HepG2 (cell line): ENCODE measurements around the gene ADAM22. TPM values are rescaled to one million over a fixed set of nuclear protein-coding genes. Genes with fewer than 3 reads are reported as not detected.

ENCODE experiments used
- CCDC6 ChIP-seq: sonication (generic); formaldehyde crosslinking; IDR thresholded peaks from 2 replicates; pipeline ENCODE4 v1.8.1; 2022; ENCODE audit warnings: mild to moderate bottlenecking, missing genetic modification reagents, moderate library complexity
- IKZF5 ChIP-seq: IDR thresholded peaks from 2 replicates; pipeline ENCODE4 v1.6.1; 2018; ENCODE audit warnings: missing genetic modification reagents, mild to moderate bottlenecking, missing compliant biosample characterization
- MATR3 ChIP-seq: sonication (generic); formaldehyde crosslinking; IDR thresholded peaks from 2 replicates; pipeline ENCODE4 v1.4.0; 2020; ENCODE audit warnings: missing genetic modification reagents
- NFE2L1 ChIP-seq: sonication (generic); formaldehyde crosslinking; IDR thresholded peaks from 2 replicates; pipeline ENCODE4 v1.4.0; 2020; ENCODE audit warnings: missing genetic modification reagents, mild to moderate bottlenecking, borderline replicate concordance
- NFRKB ChIP-seq: fragments of 450-650 bp; IDR thresholded peaks from 2 replicates; pipeline ENCODE4 v1.6.1; 2017
- SALL1 ChIP-seq: sonication (generic); formaldehyde crosslinking; IDR thresholded peaks from 2 replicates; pipeline ENCODE4 v1.8.0; 2022; ENCODE audit warnings: mild to moderate bottlenecking, missing genetic modification reagents
- TCF7L2 ChIP-seq: IDR thresholded peaks from 2 replicates; pipeline ENCODE4 v1.6.1; 2011; ENCODE audit warnings: mild to moderate bottlenecking, low read depth, low read length, moderate library complexity
- TFDP2 ChIP-seq: sonication (generic); formaldehyde crosslinking; IDR thresholded peaks from 2 replicates; pipeline ENCODE4 v1.4.0; 2020; ENCODE audit warnings: missing genetic modification reagents
- ZC3H4 ChIP-seq: sonication (generic); formaldehyde crosslinking; IDR thresholded peaks from 2 replicates; pipeline ENCODE4 v1.4.0; 2020; ENCODE audit warnings: missing genetic modification reagents, borderline replicate concordance
- ZNF441 ChIP-seq: sonication (generic); formaldehyde crosslinking; IDR thresholded peaks from 2 replicates; pipeline ENCODE4 v1.7.0; 2021; ENCODE audit warnings: missing genetic modification reagents, borderline replicate concordance
- ZNF512 ChIP-seq: sonication (generic); formaldehyde crosslinking; IDR thresholded peaks from 2 replicates; pipeline ENCODE4 v1.4.0; 2020; ENCODE audit warnings: mild to moderate bottlenecking, missing genetic modification reagents
- ZNF564 ChIP-seq: sonication (generic); formaldehyde crosslinking; IDR thresholded peaks from 2 replicates; pipeline ENCODE4 v1.8.1; 2023; ENCODE audit warnings: mild to moderate bottlenecking, missing genetic modification reagents
- ZNF740 ChIP-seq: sonication (generic); formaldehyde crosslinking; IDR thresholded peaks from 2 replicates; pipeline ENCODE4 v1.4.0; 2020; ENCODE audit warnings: missing genetic modification reagents
- polyA plus RNA-seq, 8 experiments: library from polyadenylated mRNA; depleted of rRNA in 3 of 8; stranded (reverse) in 7 of 8; unstranded in 1 of 8; fragments of >200 nt; fragmentation: Illumina TruSeq in 4 of 8; extraction: Trizol in 4 of 8; gene quantifications; 2 replicates each; pipeline versions ENCODE4 v1.2.1 to v1.2.3, GENCODE V29; 2011 to 2016; ENCODE audit warnings: low read depth in 4 of 8, missing spikeins in 1 of 8, mixed read lengths in 1 of 8; ENCODE audit not compliant: insufficient read depth in 1 of 8
- total RNA-seq, 5 experiments: library from RNA; depleted of rRNA; stranded (reverse); fragments of >200 nt; fragmentation: Illumina TruSeq; extraction: Trizol; gene quantifications; 2 replicates each; pipeline ENCODE4 v1.2.3, GENCODE V29; 2016; ENCODE audit warnings: low read depth in 1 of 5

The ADAM22 gene
- total and polyA plus RNA-seq, 2 of the 13 experiments (the other 11 are each of a cell fraction or from before 2014, with no cell fraction given) = 1.9 to 6.7 TPM

GRCh38 chr7:88185650-88186049, 251.6 kb downstream of the ADAM22 start (continued):
- TF ChIP-seq NFE2L1 (CRISPR knock-in tag) (no peak), ZNF441 (no peak), ZNF512 (no peak), TCF7L2 (no peak), NFRKB (no peak), IKZF5 (CRISPR knock-in tag) (no peak), TFDP2 (CRISPR knock-in tag) (no peak), ZNF564 (CRISPR knock-in tag) (no peak), ZC3H4 (CRISPR knock-in tag) (no peak), CCDC6 (no peak), MATR3 (CRISPR knock-in tag) (no peak), SALL1 (CRISPR knock-in tag) (no peak), ZNF740 (CRISPR knock-in tag) (no peak)
- TF ChIP-seq, all 625 proteins: peak for 0
